Spleen (tissue), 11 donors: Measurements from ENCODE around the gene NAPB. TPM values are rescaled to one million over a fixed set of nuclear protein-coding genes. Genes with fewer than 3 reads are reported as not detected.

Experiments used
- DNase-seq: peaks from one replicate; pipeline ENCODE4 v3.0.0-alpha.2; 2020
- H3K27ac ChIP-seq, 8 donors: fragments of 200-600 bp; sonication (generic) in 7 of 8; 1 replicate in 4 of 8; 2 replicates in 4 of 8; pipeline versions ENCODE4 v1.5.0 to v1.8.0; 2016 to 2021; ENCODE audit warnings: inconsistent platforms in 4 of 8, mild to moderate bottlenecking in 4 of 8, moderate library complexity in 1 of 8
- H3K27me3 ChIP-seq, 7 donors: fragments of 200-600 bp; sonication (generic) in 6 of 7; replicated peaks in 1 of 7; 1 replicate in 4 of 7; 2 replicates in 3 of 7; pipeline versions ENCODE4 v1.5.0 to v1.8.0; 2016 to 2021; ENCODE audit warnings: inconsistent platforms in 3 of 7, mild to moderate bottlenecking in 1 of 7
- H3K36me3 ChIP-seq, 6 donors: fragments of 200-600 bp; sonication (generic) in 5 of 6; 1 replicate in 4 of 6; 2 replicates in 2 of 6; pipeline versions ENCODE4 v1.5.0 to v1.8.0; 2016 to 2021; ENCODE audit warnings: inconsistent platforms in 2 of 6
- H3K4me1 ChIP-seq, 6 donors: fragments of 200-600 bp; sonication (generic) in 5 of 6; 1 replicate in 3 of 6; 2 replicates in 3 of 6; pipeline versions ENCODE4 v1.5.0 to v1.8.0; 2016 to 2021; ENCODE audit warnings: inconsistent platforms in 3 of 6
- H3K4me3 ChIP-seq, 8 donors: fragments of 200-600 bp; sonication (generic) in 7 of 8; 1 replicate in 4 of 8; 2 replicates in 4 of 8; pipeline versions ENCODE4 v1.5.0 to v1.8.0; 2016 to 2021; ENCODE audit warnings: inconsistent platforms in 4 of 8, mild to moderate bottlenecking in 4 of 8, moderate library complexity in 2 of 8
- H3K9me3 ChIP-seq, 8 donors: fragments of 200-600 bp; sonication (generic) in 7 of 8; 1 replicate in 4 of 8; 2 replicates in 4 of 8; pipeline versions ENCODE4 v1.5.0 to v1.8.0; 2016 to 2021; ENCODE audit warnings: inconsistent platforms in 4 of 8
- CTCF ChIP-seq, 11 experiments: fragments of 200-600 bp in 7 of 11; fragments of 450-650 bp in 4 of 11; sonication (generic) in 4 of 11; IDR thresholded peaks in 8 of 11; conservative IDR thresholded peaks in 3 of 11; 1 replicate in 7 of 11; 2 replicates in 4 of 11; pipeline versions ENCODE4 v1.4.0 to v1.8.0; 2016 to 2021; ENCODE audit warnings: antibody characterized with exemption in 11 of 11, inconsistent platforms in 4 of 11, mild to moderate bottlenecking in 1 of 11
- POLR2A ChIP-seq, 3 donors: fragments of 450-650 bp; IDR thresholded peaks; one replicate each; pipeline ENCODE4 v1.5.1; 2017; ENCODE audit warnings: antibody characterized with exemption in 3 of 3, mild to moderate bottlenecking in 1 of 3
- POLR2AphosphoS5 ChIP-seq, 3 donors: sonication (generic); formaldehyde crosslinking; IDR thresholded peaks; one replicate each; pipeline ENCODE4 v1.5.1; 2017; ENCODE audit warnings: antibody characterized with exemption in 3 of 3
- WGBS, 5 donors: extraction: QIAGEN DNeasy Blood & Tissue Kit in 3 of 5; methylation state at CpG; one replicate each; pipeline versions ENCODE4 v1.1.5 to v1.1.7; 2013 to 2018; 5-methylcytosine and 5-hydroxymethylcytosine counted together
- intact Hi-C: fragments of 100-400 bp; cut with DNase I; formaldehyde crosslinking; loops from one replicate; pipeline ENCODE4 v1.15.0; 2023; ENCODE audit warnings: low total_unique reads
- polyA plus RNA-seq, 3 donors: library from polyadenylated mRNA; stranded (reverse); fragments of 200-250 nt; gene quantifications; one replicate each; pipeline ENCODE4 v1.2.1, GENCODE V29; 2013
- total RNA-seq, 7 donors: library from RNA; depleted of rRNA in 3 of 7; stranded (reverse); fragments of >200 nt in 3 of 7; fragmentation: NEBNext Ultra II Directional in 4 of 7; extraction: Animal tissue kit (Norgen Biotek cat#: 25700) in 4 of 7; gene quantifications; one replicate each; pipeline versions ENCODE4 v1.1.0 to v1.2.1, GENCODE V29; 2016 to 2021
- donor health status: healthy with polysubstance abuse.
- donor health status: DM: no; HTN: no; CAD: no; lungs with moderate emphysema.
- donor health status: DM: no; HTN: no; CAD: no.
- donor health status: Bipolar disorder and iron deficiency.
- donor health status: healthy.
- donor health status: DM: no; HTN: no; CAD: no.
- donor health status: DM: yes; HTN: yes; CAD: no.

Gene NAPB
- total and polyA plus RNA-seq, 10 donors: 3.4 to 31.9 (median 14.0) TPM

DNA sequence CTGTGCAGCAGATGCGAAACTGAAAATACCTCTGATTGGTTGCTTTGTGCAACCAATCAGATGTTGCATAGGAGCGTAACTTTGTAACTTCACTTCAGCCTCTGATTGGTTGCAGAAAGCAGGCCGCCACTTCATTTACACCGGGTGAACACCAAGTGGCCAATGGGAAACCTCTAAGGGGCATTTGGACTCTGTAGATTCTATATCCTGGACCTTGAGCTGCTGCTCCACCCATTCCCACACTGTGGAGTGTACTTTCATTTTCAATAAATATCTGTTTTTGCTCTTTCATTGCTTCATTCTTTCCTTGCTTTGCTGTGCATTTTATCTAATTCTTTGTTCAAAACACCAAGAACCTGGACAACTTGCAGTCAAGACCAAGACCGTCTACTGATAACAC is 84.8 kb downstream of the NAPB start:
- no peaks in the 10 kb centered on the region for H3K36me3 ChIP-seq

GRCh38 chr20:23335521-23335920 is 85.8 kb downstream of the NAPB start:
- WGBS, 5 donors: 92 to 96% (median 94%) methylated on average over 5 of the region's 5 CpGs
- H3K4me1 ChIP-seq: peaks cover 0 to 4% (median 0%) of the 10 kb centered on the region in 6 donors
- no peaks in the 10 kb centered on the region for H3K36me3 ChIP-seq
- intact Hi-C loops: no loop called here
- H3K4me3 ChIP-seq: no peak overlapping the region
- H3K9me3 ChIP-seq: no peaks in the 10 kb centered on the region
- TF ChIP-seq CTCF (IDR thresholded peaks at IDR 0.05 in 8 of 11, conservative IDR thresholded peaks at IDR 0.05 in 3 of 11) (no peak), POLR2AphosphoS5 (IDR thresholded peaks at IDR 0.05) (no peak), POLR2A (IDR thresholded peaks at IDR 0.05) (no peak)
- H3K27me3 ChIP-seq: no peaks in the 10 kb centered on the region
- no peak overlapping the region for H3K27ac ChIP-seq
- no peak for DNase-seq

More for the DNA sequence above, 84.8 kb downstream of the NAPB start:
- Histone ChIP-seq H3K4me1 (peaks cover 0 to 6% (median 0%) of the 10 kb centered on the region in 6 donors), H3K27me3 (no peaks in the 10 kb centered on the region), H3K9me3 (no peaks in the 10 kb centered on the region), H3K4me3 (peak overlapping the region in 2 of 8 donors; percentile 11 to 34), H3K27ac (peak overlapping the region in 5 of 8 donors; percentile 29 to 76 (median 44))
- WGBS, 5 donors: 80 to 89% (median 86%) methylated on average over 5 of the region's 5 CpGs
- TF ChIP-seq CTCF (IDR thresholded peaks at IDR 0.05 in 8 of 11, conservative IDR thresholded peaks at IDR 0.05 in 3 of 11) (no peak), POLR2AphosphoS5 (IDR thresholded peaks at IDR 0.05) (no peak), POLR2A (IDR thresholded peaks at IDR 0.05) (no peak)
- DNase-seq: no peak
- intact Hi-C loops: no loop called here

DNA sequence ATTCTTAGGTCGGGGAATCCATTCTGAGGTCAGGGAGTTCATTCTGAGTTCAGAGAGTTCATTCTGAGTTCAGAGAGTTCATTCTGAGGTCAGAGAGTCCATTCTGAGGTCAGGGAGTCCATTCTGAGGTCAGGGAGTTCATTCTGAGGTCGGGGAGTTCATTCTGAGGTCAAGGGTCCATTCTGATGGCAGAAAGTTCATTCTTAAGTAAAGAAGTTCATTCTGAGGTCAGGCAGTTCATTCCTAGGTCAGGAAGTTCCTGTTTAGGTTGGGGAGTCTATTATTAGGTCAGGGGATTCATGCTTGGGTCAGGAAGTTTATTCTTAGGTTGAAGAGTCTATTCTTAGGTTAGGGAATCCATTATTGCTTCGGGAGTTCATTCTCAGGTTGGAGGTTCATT is 87.2 kb downstream of the NAPB start:
- no peaks in the 10 kb centered on the region for H3K36me3 ChIP-seq
- no peaks in the 10 kb centered on the region for H3K4me1 ChIP-seq
- no peak overlapping the region for H3K4me3 ChIP-seq
- TF ChIP-seq CTCF (IDR thresholded peaks at IDR 0.05 in 8 of 11, conservative IDR thresholded peaks at IDR 0.05 in 3 of 11): no peak
- no peak for TF ChIP-seq POLR2A (IDR thresholded peaks at IDR 0.05)
- no peak for TF ChIP-seq POLR2AphosphoS5 (IDR thresholded peaks at IDR 0.05)
- intact Hi-C loops: no loop called here
- no peak overlapping the region for H3K27ac ChIP-seq
- 40 to 63% (median 52%) methylated on average over 3 of the region's 3 CpGs for WGBS, 5 donors
- DNase-seq: no peak
- no peaks in the 10 kb centered on the region for H3K27me3 ChIP-seq
- no peaks in the 10 kb centered on the region for H3K9me3 ChIP-seq

- Histone ChIP-seq H3K4me1 (no peaks in the 10 kb centered on the region), H3K36me3 (no peaks in the 10 kb centered on the region), H3K27ac (no peak overlapping the region), H3K27me3 (no peaks in the 10 kb centered on the region), H3K9me3 (no peaks in the 10 kb centered on the region), H3K4me3 (no peak overlapping the region)
- 65 to 79% (median 76%) methylated on average over 2 of the region's 2 CpGs for WGBS, 5 donors
- intact Hi-C loops: no loop called here
- no peak for TF ChIP-seq CTCF (IDR thresholded peaks at IDR 0.05 in 8 of 11, conservative IDR thresholded peaks at IDR 0.05 in 3 of 11)
- no peak for TF ChIP-seq POLR2AphosphoS5 (IDR thresholded peaks at IDR 0.05)
- TF ChIP-seq POLR2A (IDR thresholded peaks at IDR 0.05): no peak
- DNase-seq: no peak
Observed at GRCh38 chr20:23332467-23332866, 88.8 kb downstream of the NAPB start.
